HEK293T (cell line): Measurements from ENCODE around the gene DPPA3.
"Not testable (repeated sequence)": the region's sequence is repeated elsewhere in the genome, so short reads cannot be mapped to it uniquely, and the experiment has no call there.

Source experiments
- CTCF ChIA-PET: fragments of 350-600 bp; formaldehyde crosslinking; extraction: SDS; loops from one replicate; lab custom pipeline; 2021; ENCODE audit warnings: antibody characterized with exemption, inconsistent platforms; lab: Yijun Ruan, JAX
- POLR2A ChIA-PET: fragments of 350-600 bp; formaldehyde crosslinking; extraction: SDS; loops from one replicate; lab custom pipeline; 2020; ENCODE audit warnings: antibody characterized with exemption, inconsistent platforms; lab: Yijun Ruan, JAX
- DNase-seq: peaks from one replicate; pipeline ENCODE4 v3.0.0; 2012; ENCODE audit warnings: mixed read lengths; ENCODE audit errors: extremely low spot score
- ARNT ChIP-seq: fragments of 450-650 bp; IDR thresholded peaks from 2 replicates; pipeline ENCODE4 v1.6.1; 2017; ENCODE audit warnings: mild to moderate bottlenecking
- BHLHE40 ChIP-seq: fragments of 450-650 bp; IDR thresholded peaks from 2 replicates; pipeline ENCODE4 v1.6.1; 2016; ENCODE audit warnings: mild to moderate bottlenecking, moderate library complexity, borderline replicate concordance
- CTBP1 ChIP-seq: fragments of 450-650 bp; IDR thresholded peaks from 2 replicates; pipeline ENCODE4 v1.6.1; 2016; ENCODE audit warnings: borderline replicate concordance
- ELF4 ChIP-seq: fragments of 450-650 bp; IDR thresholded peaks from 2 replicates; pipeline ENCODE4 v1.6.1; 2017; ENCODE audit warnings: antibody characterized with exemption
- FOXA1 ChIP-seq: fragments of 450-650 bp; IDR thresholded peaks from 2 replicates; pipeline ENCODE4 v1.6.1; 2016; ENCODE audit warnings: mild to moderate bottlenecking
- FOXK2 ChIP-seq: fragments of 450-650 bp; IDR thresholded peaks from 2 replicates; pipeline ENCODE4 v1.6.1; 2016; ENCODE audit warnings: mild to moderate bottlenecking
- FOXM1 ChIP-seq: fragments of 450-650 bp; IDR thresholded peaks from 2 replicates; pipeline ENCODE4 v1.6.1; 2017; ENCODE audit warnings: mild to moderate bottlenecking, borderline replicate concordance
- HDGF ChIP-seq: fragments of 450-650 bp; IDR thresholded peaks from 2 replicates; pipeline ENCODE4 v1.6.1; 2017; ENCODE audit warnings: antibody characterized with exemption, borderline replicate concordance
- L3MBTL2 ChIP-seq: fragments of 450-650 bp; conservative IDR thresholded peaks from 2 replicates; pipeline ENCODE4 v1.6.1; 2016; ENCODE audit warnings: mild to moderate bottlenecking
- LEF1 ChIP-seq: fragments of 450-650 bp; IDR thresholded peaks from 2 replicates; pipeline ENCODE4 v1.6.1; 2017; ENCODE audit warnings: mild to moderate bottlenecking, borderline replicate concordance
- NFRKB ChIP-seq: fragments of 450-650 bp; IDR thresholded peaks from 2 replicates; pipeline ENCODE4 v1.6.1; 2016; ENCODE audit warnings: mild to moderate bottlenecking, moderate library complexity
- PKNOX1 ChIP-seq: fragments of 450-650 bp; IDR thresholded peaks from 2 replicates; pipeline ENCODE4 v1.6.1; 2016
- SP1 ChIP-seq: fragments of 450-650 bp; IDR thresholded peaks from 2 replicates; pipeline ENCODE4 v1.6.1; 2017
- SUZ12 ChIP-seq: fragments of 450-650 bp; IDR thresholded peaks from 2 replicates; pipeline ENCODE4 v1.6.1; 2016; ENCODE audit warnings: mild to moderate bottlenecking
- TARDBP ChIP-seq: fragments of 450-650 bp; IDR thresholded peaks from 2 replicates; pipeline ENCODE4 v1.6.1; 2016
- ZNF384 ChIP-seq: fragments of 450-650 bp; IDR thresholded peaks from 2 replicates; pipeline ENCODE4 v1.6.1; 2016

Gene DPPA3

GRCh38 chr12:7711133-7711532 is at the start of gene DPPA3:
Gene DPPA3 (plus strand): TSS chr12:7711433. CDS start chr12:7711571, 138 bp downstream.
- CTCF ChIA-PET: no interaction called here
- POLR2A ChIA-PET: no interaction called here
- DNase-seq: no peak
- TF ChIP-seq NFRKB: no peak
- TF ChIP-seq SP1: no peak
- no peak for TF ChIP-seq ELF4
- TF ChIP-seq CTBP1: no peak
- TF ChIP-seq FOXK2: no peak
- no peak for TF ChIP-seq SUZ12
- no peak for TF ChIP-seq ARNT

GRCh38 chr12:7661741-7662140 is 49.5 kb upstream of the DPPA3 start:
- TF ChIP-seq FOXM1 (no peak), ELF4 (no peak), BHLHE40 (no peak), SP1 (no peak), SUZ12 (no peak), TARDBP (no peak), LEF1 (no peak), NFRKB (no peak), CTBP1 (no peak), L3MBTL2 (no peak), FOXK2 (no peak), ZNF384 (no peak), ARNT (no peak), FOXA1 (no peak)
- ChIA-PET CTCF (no interaction called here), POLR2A (no interaction called here)
- DNase-seq: no peak

GRCh38 chr12:7666595-7666994 is 44.6 kb upstream of the DPPA3 start:
- ChIA-PET CTCF (interaction anchor here (0.5 to 1.3 kb wide), 2 partner anchors 12 to 24 kb away, joined by 3 to 6 read pairs; no protein-coding TSS in a partner anchor), POLR2A (no interaction called here)
- no peak for DNase-seq
- TF ChIP-seq CTBP1: no peak
- TF ChIP-seq FOXK2: no peak
- TF ChIP-seq SUZ12: no peak
- no peak for TF ChIP-seq ZNF384
- TF ChIP-seq ELF4: no peak
- TF ChIP-seq SP1: no peak
- no peak for TF ChIP-seq PKNOX1
- no peak for TF ChIP-seq L3MBTL2
- TF ChIP-seq FOXA1: no peak
- no peak for TF ChIP-seq LEF1
- no peak for TF ChIP-seq HDGF
- no peak for TF ChIP-seq ARNT
- no peak for TF ChIP-seq TARDBP
- TF ChIP-seq BHLHE40: no peak

GRCh38 chr12:7667125-7667524 is 44.1 kb upstream of the DPPA3 start:
- ChIA-PET CTCF (interaction anchor here (1.3 kb wide), 1 partner anchor 25 kb away, joined by 3 read pairs; no protein-coding TSS in a partner anchor), POLR2A (no interaction called here)
- TF ChIP-seq LEF1 (no peak), ELF4 (no peak), FOXM1 (no peak), NFRKB (no peak), FOXK2 (no peak), L3MBTL2 (no peak), SUZ12 (no peak), PKNOX1 (no peak), ARNT (no peak), FOXA1 (no peak), TARDBP (no peak)
- peak; percentile 27 for DNase-seq

GRCh38 chr12:7668171-7668570 is 43.1 kb upstream of the DPPA3 start:
- ChIA-PET POLR2A (no interaction called here), CTCF (no interaction called here)
- no peak for DNase-seq
- TF ChIP-seq PKNOX1 (no peak), CTBP1 (no peak), L3MBTL2 (no peak), FOXM1 (no peak), ZNF384 (no peak), FOXK2 (no peak), ARNT (no peak), FOXA1 (no peak), SP1 (no peak), TARDBP (no peak), ELF4 (no peak), HDGF (no peak), LEF1 (no peak), NFRKB (no peak), BHLHE40 (no peak), SUZ12 (no peak)

- CTCF ChIA-PET, DNase-seq, POLR2A ChIA-PET: not testable (repeated sequence)
These were observed 35.8 kb upstream of the DPPA3 start for GRCh38 chr12:7675455-7675854.

GRCh38 chr12:7677432-7677888 is 33.8 kb upstream of the DPPA3 start:
- POLR2A ChIA-PET: not testable (repeated sequence)
- peak; percentile 45 for DNase-seq
- CTCF ChIA-PET: interaction anchor here (2.3 kb wide), 1 partner anchor 129 kb away, joined by 13 read pairs; no protein-coding TSS in a partner anchor
